Esophagus muscularis mucosa (tissue), 4 donors: Measurements from ENCODE around the gene F8. TPM values are rescaled to one million over a fixed set of nuclear protein-coding genes. Genes with fewer than 3 reads are reported as not detected.
"Not testable (repeated sequence)": the region's sequence is repeated elsewhere in the genome, so short reads cannot be mapped to it uniquely, and the experiment has no call there.

Experiments
- DNase-seq: peaks from one replicate; pipeline ENCODE4 v3.0.0-alpha.2; 2017; ENCODE audit errors: extremely low spot score
- H3K27ac ChIP-seq, 4 donors: fragments of 200-600 bp; sonication (generic); replicated peaks in 1 of 4; 1 replicate in 3 of 4; 2 replicates in 1 of 4; pipeline ENCODE4 v1.5.1; 2016 to 2019; ENCODE audit warnings: mild to moderate bottlenecking in 1 of 4
- H3K27me3 ChIP-seq, 4 donors: fragments of 200-600 bp; sonication (generic); one replicate each; pipeline versions ENCODE4 v1.5.1 to v1.6.0; 2016 to 2019
- H3K36me3 ChIP-seq, 4 donors: fragments of 200-600 bp; sonication (generic); one replicate each; pipeline ENCODE4 v1.5.1; 2016 to 2019
- H3K4me1 ChIP-seq, 4 donors: fragments of 200-600 bp; sonication (generic); one replicate each; pipeline ENCODE4 v1.5.1; 2016 to 2019
- H3K4me3 ChIP-seq, 4 donors: fragments of 200-600 bp; sonication (generic); 1 replicate in 2 of 4; 2 replicates in 2 of 4; pipeline ENCODE4 v1.5.1; 2016 to 2019; ENCODE audit warnings: mild to moderate bottlenecking in 4 of 4, moderate library complexity in 1 of 4
- H3K9me3 ChIP-seq, 4 donors: fragments of 200-600 bp; sonication (generic); 1 replicate in 3 of 4; 2 replicates in 1 of 4; pipeline ENCODE4 v1.5.1; 2016 to 2019
- EP300 ChIP-seq: sonication (generic); formaldehyde crosslinking; IDR thresholded peaks from one replicate; pipeline ENCODE4 v1.6.1; 2017; ENCODE audit warnings: antibody characterized with exemption
- POLR2A ChIP-seq: fragments of 450-650 bp; IDR thresholded peaks from one replicate; pipeline ENCODE4 v1.6.1; 2017; ENCODE audit warnings: antibody characterized with exemption, moderate library complexity, mild to moderate bottlenecking, low read depth
- POLR2AphosphoS5 ChIP-seq, 2 donors: sonication (generic); formaldehyde crosslinking; IDR thresholded peaks; one replicate each; pipeline ENCODE4 v1.6.1; 2017; ENCODE audit warnings: antibody characterized with exemption in 2 of 2
- WGBS: methylation state at CpG from one replicate; pipeline ENCODE4 v1.1.5; 2018; 5-methylcytosine and 5-hydroxymethylcytosine counted together
- intact Hi-C: fragments of 100-400 bp; cut with DNase I; formaldehyde crosslinking; loops from one replicate; pipeline ENCODE4 v1.15.1; 2023
- total RNA-seq, 4 donors: library from RNA; depleted of rRNA; stranded (reverse); fragments of >200 nt; gene quantifications; one replicate each; pipeline versions ENCODE4 v1.1.0 to v1.2.1, GENCODE V29; 2016
- TF ChIP-seq, protein P1 (sequence below), 3 experiments: fragments of 200-600 bp in 2 of 3; fragments of 450-650 bp in 1 of 3; sonication (generic) in 2 of 3; IDR thresholded peaks; one replicate each; pipeline ENCODE4 v1.5.1; 2017 to 2019; ENCODE audit warnings: antibody characterized with exemption in 3 of 3, mild to moderate bottlenecking in 2 of 3, moderate library complexity in 1 of 3

F8 gene
- total RNA-seq, 4 donors from 2014 or later, result 17.0 to 30.0 (median 22.3) TPM

DNA sequence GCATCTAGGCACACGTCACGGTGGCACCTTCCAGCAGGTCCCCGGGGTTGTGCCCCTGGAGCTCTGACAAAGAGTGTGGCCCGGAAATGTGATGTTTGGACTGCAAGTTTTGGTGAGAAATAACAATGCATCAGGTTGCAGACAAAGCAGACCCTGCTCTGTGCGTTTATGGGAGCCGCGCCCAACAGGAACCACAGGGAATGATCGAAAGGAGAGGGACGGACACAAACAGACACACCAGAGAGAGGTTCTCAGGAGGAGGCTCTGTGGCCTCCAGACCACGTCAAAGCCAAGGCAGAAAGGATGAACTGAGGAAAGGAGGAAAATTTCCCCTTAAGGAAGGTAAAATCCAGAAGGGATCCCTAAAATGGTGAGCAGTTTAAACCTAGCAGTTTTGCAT, 16.1 kb downstream of the F8 start:
- DNase-seq, H3K27me3 ChIP-seq, H3K36me3 ChIP-seq, H3K27ac ChIP-seq, intact Hi-C loops, H3K4me3 ChIP-seq, H3K9me3 ChIP-seq: not testable (repeated sequence)
- peaks cover 4 to 13% (median 5%) of the 10 kb centered on the region in 4 donors for H3K4me1 ChIP-seq
- WGBS, result no CpG with 5 or more reads among the region's 10 CpGs

DNA sequence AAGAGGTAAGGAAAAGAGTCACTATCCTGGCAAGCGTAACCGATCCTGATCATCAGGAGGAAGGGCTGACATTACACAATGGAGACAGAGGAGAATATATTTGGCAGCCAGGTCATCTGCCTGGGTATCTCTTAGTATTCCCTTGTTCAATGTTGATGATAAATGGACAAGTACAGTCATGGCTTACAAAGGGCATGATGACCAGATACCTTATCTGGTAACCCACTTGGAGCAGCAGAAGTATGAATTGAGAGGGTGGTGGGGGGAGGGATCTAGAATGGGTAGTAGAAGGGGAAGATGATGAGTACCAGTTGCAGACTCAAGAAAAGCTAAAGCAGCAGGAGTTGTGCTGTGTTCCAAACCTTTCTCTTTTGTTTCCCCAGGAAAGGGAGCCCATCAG, 17.3 kb downstream of the F8 start:
- H3K4me3 ChIP-seq, result no peak overlapping the region
- WGBS, result 76% methylated on average over 2 of the region's 2 CpGs
- no peak for DNase-seq
- H3K27me3 ChIP-seq, result no peaks in the 10 kb centered on the region
- H3K4me1 ChIP-seq, result peaks cover 4 to 13% (median 5%) of the 10 kb centered on the region in 4 donors
- H3K36me3 ChIP-seq, result no peaks in the 10 kb centered on the region
- intact Hi-C loops, result no loop called here
- TF ChIP-seq EP300, result no peak
- TF ChIP-seq POLR2AphosphoS5 (IDR thresholded peaks at IDR 0.05), result no peak
- TF ChIP-seq POLR2A, result no peak
- TF ChIP-seq, protein P1, sequence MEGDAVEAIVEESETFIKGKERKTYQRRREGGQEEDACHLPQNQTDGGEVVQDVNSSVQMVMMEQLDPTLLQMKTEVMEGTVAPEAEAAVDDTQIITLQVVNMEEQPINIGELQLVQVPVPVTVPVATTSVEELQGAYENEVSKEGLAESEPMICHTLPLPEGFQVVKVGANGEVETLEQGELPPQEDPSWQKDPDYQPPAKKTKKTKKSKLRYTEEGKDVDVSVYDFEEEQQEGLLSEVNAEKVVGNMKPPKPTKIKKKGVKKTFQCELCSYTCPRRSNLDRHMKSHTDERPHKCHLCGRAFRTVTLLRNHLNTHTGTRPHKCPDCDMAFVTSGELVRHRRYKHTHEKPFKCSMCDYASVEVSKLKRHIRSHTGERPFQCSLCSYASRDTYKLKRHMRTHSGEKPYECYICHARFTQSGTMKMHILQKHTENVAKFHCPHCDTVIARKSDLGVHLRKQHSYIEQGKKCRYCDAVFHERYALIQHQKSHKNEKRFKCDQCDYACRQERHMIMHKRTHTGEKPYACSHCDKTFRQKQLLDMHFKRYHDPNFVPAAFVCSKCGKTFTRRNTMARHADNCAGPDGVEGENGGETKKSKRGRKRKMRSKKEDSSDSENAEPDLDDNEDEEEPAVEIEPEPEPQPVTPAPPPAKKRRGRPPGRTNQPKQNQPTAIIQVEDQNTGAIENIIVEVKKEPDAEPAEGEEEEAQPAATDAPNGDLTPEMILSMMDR (IDR thresholded peaks at IDR 0.05), result no peak
- H3K27ac ChIP-seq, result no peak overlapping the region
- no peaks in the 10 kb centered on the region for H3K9me3 ChIP-seq

DNA sequence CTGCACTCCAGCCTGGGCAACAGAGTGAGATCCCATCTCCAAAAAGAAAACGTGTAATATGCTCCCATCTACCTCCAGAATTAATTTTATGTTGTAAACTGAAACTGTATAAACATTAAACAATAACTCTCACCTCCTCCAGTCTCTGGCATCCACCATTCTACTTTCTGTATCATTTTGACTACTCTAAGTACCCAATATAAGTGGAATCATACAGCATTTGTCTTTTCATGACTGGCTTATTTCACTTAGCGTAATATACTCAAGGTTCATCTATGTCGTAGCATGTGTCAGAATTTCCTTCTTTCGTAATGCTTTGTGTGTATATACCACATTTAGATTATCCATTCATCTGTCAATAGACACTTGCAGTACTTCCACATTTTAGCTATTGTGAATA, 20.6 kb downstream of the F8 start:
- Histone ChIP-seq H3K4me1 (no peaks in the 10 kb centered on the region), H3K27me3 (no peaks in the 10 kb centered on the region), H3K4me3 (no peak overlapping the region), H3K27ac (no peak overlapping the region), H3K9me3 (no peaks in the 10 kb centered on the region), H3K36me3 (no peaks in the 10 kb centered on the region)
- TF ChIP-seq EP300, result no peak
- TF ChIP-seq POLR2A, result no peak
- TF ChIP-seq POLR2AphosphoS5 (IDR thresholded peaks at IDR 0.05), result no peak
- TF ChIP-seq, protein P1 (IDR thresholded peaks at IDR 0.05), result no peak
- 77% methylated on average over 4 of the region's 4 CpGs for WGBS
- intact Hi-C loops, result no loop called here
- DNase-seq, result no peak

DNA sequence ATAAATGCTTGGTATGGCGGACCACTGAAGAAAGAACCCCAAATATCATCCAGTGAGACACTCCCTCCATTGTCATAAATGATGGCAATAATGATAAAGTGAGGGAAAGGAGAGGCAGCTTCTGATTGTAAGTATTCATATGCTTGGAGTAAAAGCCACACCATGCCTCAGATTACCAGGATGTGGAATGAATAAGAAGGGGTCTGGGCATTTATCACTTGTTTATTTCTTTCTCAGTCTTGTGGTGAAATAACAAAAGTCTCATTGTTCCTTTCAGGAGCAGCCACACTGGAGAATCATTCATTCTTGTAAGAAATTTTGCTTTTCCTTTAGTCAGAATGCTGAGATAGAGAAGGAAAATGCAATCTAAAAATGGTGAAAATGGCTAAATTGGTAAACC, 21.7 kb downstream of the F8 start:
- WGBS, result 71% methylated on average over 1 of the region's 1 CpG

DNA sequence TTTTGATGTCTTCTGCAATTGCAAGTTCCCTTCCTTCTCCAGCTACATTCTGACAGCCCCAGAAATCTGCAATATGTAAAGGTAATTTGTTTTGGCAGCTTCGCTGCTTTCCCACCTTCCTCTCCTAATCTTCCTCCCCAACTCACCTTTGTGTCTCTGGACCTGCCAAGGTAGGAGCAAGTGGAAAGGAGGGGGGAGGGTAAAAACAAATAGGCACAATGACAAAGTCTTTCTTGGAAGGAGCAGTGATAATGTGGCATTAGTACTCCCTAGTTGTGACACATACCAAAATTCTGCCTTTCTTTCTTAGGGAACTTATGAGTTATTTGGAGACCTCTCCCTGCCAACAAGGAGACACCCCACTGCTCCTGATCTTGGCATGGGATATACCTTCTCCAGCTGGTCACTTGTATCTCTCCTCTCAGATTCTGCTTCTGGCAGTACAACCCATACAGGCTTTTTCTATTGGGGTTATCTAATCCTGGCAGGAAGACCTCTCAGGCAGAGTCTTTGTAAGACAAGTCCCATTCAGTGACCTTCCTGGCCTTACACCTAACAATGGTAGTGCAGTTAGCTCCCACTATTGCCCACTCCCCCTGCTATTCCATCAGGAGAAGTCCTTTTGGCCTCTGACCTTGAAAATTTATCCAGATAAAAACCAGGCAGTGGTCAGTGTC, 24.2 kb downstream of the F8 start:
- intact Hi-C loops, result no loop called here
- DNase-seq, result no peak
- Histone ChIP-seq H3K27ac (no peak overlapping the region), H3K9me3 (no peaks in the 10 kb centered on the region), H3K36me3 (no peaks in the 10 kb centered on the region), H3K4me3 (no peak overlapping the region), H3K27me3 (no peaks in the 10 kb centered on the region), H3K4me1 (no peaks in the 10 kb centered on the region)
- TF ChIP-seq POLR2AphosphoS5 (IDR thresholded peaks at IDR 0.05) (no peak), EP300 (no peak), POLR2A (no peak)
- TF ChIP-seq, protein P1 (IDR thresholded peaks at IDR 0.05), result no peak
- 81% methylated on average over 1 of the region's 1 CpG for WGBS

More for the DNA sequence above, 21.7 kb downstream of the F8 start:
- Histone ChIP-seq H3K4me1 (no peaks in the 10 kb centered on the region), H3K4me3 (no peak overlapping the region), H3K9me3 (no peaks in the 10 kb centered on the region), H3K36me3 (no peaks in the 10 kb centered on the region), H3K27ac (no peak overlapping the region), H3K27me3 (no peaks in the 10 kb centered on the region)
- DNase-seq, result no peak
- intact Hi-C loops, result no loop called here
- TF ChIP-seq POLR2A, result no peak
- TF ChIP-seq EP300, result no peak

DNA sequence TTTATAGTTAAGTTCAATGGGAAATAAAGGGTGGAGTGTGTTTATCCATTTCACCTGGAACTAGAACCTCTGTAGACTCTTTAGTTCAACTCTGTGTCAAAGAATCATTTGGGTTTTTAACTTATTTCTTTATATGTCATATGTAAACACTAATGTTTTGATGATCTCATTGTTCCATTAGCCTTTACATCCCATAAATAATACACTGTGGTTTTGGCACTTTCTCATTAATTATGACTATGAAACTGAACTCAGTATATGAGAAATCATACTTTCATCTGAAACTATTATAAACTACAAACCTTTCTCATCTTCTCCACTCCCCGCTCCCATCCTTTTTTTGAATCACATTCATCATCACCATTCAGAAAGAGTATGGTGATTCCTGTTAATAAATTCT, 31.0 kb downstream of the F8 start:
- Histone ChIP-seq H3K9me3 (no peaks in the 10 kb centered on the region), H3K4me1 (no peaks in the 10 kb centered on the region), H3K27ac (no peak overlapping the region), H3K27me3 (no peaks in the 10 kb centered on the region), H3K4me3 (no peak overlapping the region), H3K36me3 (no peaks in the 10 kb centered on the region)
- TF ChIP-seq, protein P1 (IDR thresholded peaks at IDR 0.05), result no peak
- no peak for TF ChIP-seq POLR2AphosphoS5 (IDR thresholded peaks at IDR 0.05)
- TF ChIP-seq POLR2A, result no peak
- TF ChIP-seq EP300, result no peak
- 83% methylated on average over 1 of the region's 1 CpG for WGBS
- no peak for DNase-seq
- intact Hi-C loops, result no loop called here
